H1 (cell line): ENCODE results near the gene MED1. TPM values are rescaled to one million over a fixed set of nuclear protein-coding genes. Genes with fewer than 3 reads are reported as not detected.

Experiments
- CTCF ChIA-PET: fragments of 300-600 bp; sonication (Branson Sonifier 250); formaldehyde crosslinking; loops from one replicate; lab custom pipeline; 2021; ENCODE audit not compliant: partially characterized antibody; lab: Charles Lee
- POLR2A ChIA-PET: fragments of 300-600 bp; sonication (Branson Sonifier 250); formaldehyde crosslinking; loops from one replicate; lab custom pipeline; 2021; ENCODE audit warnings: inconsistent platforms; ENCODE audit not compliant: partially characterized antibody; lab: Charles Lee
- DNase-seq, 2 experiments: peaks; one replicate each; pipeline versions ENCODE4 v3.0.0 to v3.0.0-alpha.2; 2010 to 2022; ENCODE audit warnings: low spot score in 2 of 2, low read depth in 1 of 2, mixed read lengths in 1 of 2
- FAIRE-seq: peaks from 2 replicates; lab custom pipeline; 2011; peaks lifted over from hg19 to GRCh38; lab: Jason Lieb, UNC
- H2AFZ ChIP-seq: 2 replicates; pipeline ENCODE4 v1.8.1; 2012; ENCODE audit warnings: low read length, inconsistent platforms
- H2AK5ac ChIP-seq: 2 replicates; pipeline ENCODE4 v1.6.1; 2013; ENCODE audit warnings: low read depth, low read length
- H2BK120ac ChIP-seq: replicated peaks from 2 replicates; pipeline ENCODE3; 2013; ENCODE audit warnings: low read depth, low read length, inconsistent platforms
- H2BK12ac ChIP-seq: 2 replicates; pipeline ENCODE4 v1.6.1; 2013; ENCODE audit warnings: low read depth, low read length
- H2BK15ac ChIP-seq: 2 replicates; pipeline ENCODE4 v1.6.1; 2013; ENCODE audit warnings: low read length
- H2BK20ac ChIP-seq: 2 replicates; pipeline ENCODE4 v1.6.1; 2013; ENCODE audit warnings: low read length
- H2BK5ac ChIP-seq: 2 replicates; pipeline ENCODE4 v1.6.1; 2013; ENCODE audit warnings: low read depth, low read length
- H3K14ac ChIP-seq: 2 replicates; pipeline ENCODE4 v1.6.1; 2013; ENCODE audit warnings: inconsistent platforms; ENCODE audit not compliant: insufficient read length
- H3K18ac ChIP-seq: 2 replicates; pipeline ENCODE4 v1.6.1; 2013; ENCODE audit warnings: low read length; ENCODE audit errors: extremely low read depth
- H3K23ac ChIP-seq: 2 replicates; pipeline ENCODE4 v1.6.1; 2013; ENCODE audit warnings: inconsistent platforms; ENCODE audit not compliant: insufficient read length
- H3K23me2 ChIP-seq: 2 replicates; pipeline ENCODE4 v1.6.1; 2013; ENCODE audit warnings: low read depth, low read length
- H3K27ac ChIP-seq: 2 replicates; pipeline ENCODE4 v1.6.1; 2011; ENCODE audit warnings: low read depth, low read length, inconsistent platforms
- H3K27me3 ChIP-seq, 4 experiments: replicated peaks in 1 of 4; 1 replicate in 1 of 4; 2 replicates in 3 of 4; pipeline versions ENCODE4 v1.6.1 to v1.8.1; 2011 to 2013; ENCODE audit warnings: low read length in 3 of 4, mild to moderate bottlenecking in 3 of 4, inconsistent platforms in 2 of 4, mixed read lengths in 2 of 4, moderate library complexity in 1 of 4; ENCODE audit not compliant: control insufficient read depth in 3 of 4, insufficient read depth in 3 of 4; ENCODE audit errors: extremely low read depth in 1 of 4
- H3K36me3 ChIP-seq, 4 experiments: 2 replicates each; pipeline versions ENCODE4 v1.6.1 to v1.8.1; 2011 to 2013; ENCODE audit warnings: mild to moderate bottlenecking in 4 of 4, low read length in 3 of 4, moderate library complexity in 2 of 4, control low read depth in 1 of 4, inconsistent platforms in 1 of 4; ENCODE audit not compliant: insufficient read depth in 4 of 4, control insufficient read depth in 2 of 4
- H3K4ac ChIP-seq: replicated peaks from 2 replicates; pipeline ENCODE3; 2013; ENCODE audit warnings: low read length, low read depth, mixed read lengths, inconsistent platforms; ENCODE audit not compliant: insufficient read length
- H3K4me1 ChIP-seq, 4 experiments: replicated peaks in 1 of 4; 1 replicate in 1 of 4; 2 replicates in 3 of 4; pipeline versions ENCODE4 v1.6.1 to v1.8.1; 2011 to 2013; ENCODE audit warnings: low read length in 3 of 4, inconsistent platforms in 2 of 4, mixed read lengths in 1 of 4; ENCODE audit not compliant: insufficient read depth in 4 of 4, control insufficient read depth in 3 of 4
- H3K4me2 ChIP-seq, 2 experiments: 2 replicates each; pipeline versions ENCODE4 v1.6.1 to v1.8.1; 2011 to 2013; ENCODE audit warnings: low read depth in 2 of 2, low read length in 2 of 2, control low read depth in 1 of 2, inconsistent platforms in 1 of 2, mild to moderate bottlenecking in 1 of 2; ENCODE audit not compliant: insufficient read depth in 1 of 2
- H3K4me3 ChIP-seq, 4 experiments: fragments of 200-600, 300-600 bp in 1 of 4; sonication (generic), shearing (Covaris generic), sonication (Bioruptor Twin) in 1 of 4; 2 replicates each; pipeline versions ENCODE4 v1.5.1 to v1.8.1; 2011 to 2016; ENCODE audit warnings: low read length in 4 of 4, low read depth in 3 of 4, control low read depth in 2 of 4, inconsistent platforms in 2 of 4, mild to moderate bottlenecking in 2 of 4, mixed read lengths in 1 of 4, moderate library complexity in 1 of 4; ENCODE audit not compliant: insufficient read depth in 2 of 4; ENCODE audit errors: extremely low read depth in 1 of 4
- H3K56ac ChIP-seq: replicated peaks from 2 replicates; pipeline ENCODE3; 2013; ENCODE audit warnings: low read depth, mild to moderate bottlenecking, mixed read lengths, low read length, inconsistent platforms; ENCODE audit not compliant: insufficient read length
- H3K79me1 ChIP-seq: 2 replicates; pipeline ENCODE4 v1.6.1; 2013; ENCODE audit warnings: low read depth, low read length, control low read depth
- H3K79me2 ChIP-seq, 2 experiments: 2 replicates each; pipeline versions ENCODE4 v1.6.1 to v1.8.1; 2012 to 2013; ENCODE audit warnings: low read length in 2 of 2, mild to moderate bottlenecking in 2 of 2, inconsistent platforms in 1 of 2; ENCODE audit not compliant: insufficient read depth in 2 of 2, control insufficient read depth in 1 of 2
- H3K9ac ChIP-seq, 4 experiments: replicated peaks in 1 of 4; 1 replicate in 1 of 4; 2 replicates in 3 of 4; pipeline versions ENCODE4 v1.6.1 to v1.8.1; 2011 to 2013; ENCODE audit warnings: low read depth in 3 of 4, low read length in 3 of 4, control low read depth in 2 of 4, mild to moderate bottlenecking in 2 of 4, moderate library complexity in 2 of 4, inconsistent platforms in 1 of 4; ENCODE audit errors: extremely low read depth in 1 of 4
- H3K9me3 ChIP-seq, 2 experiments: 2 replicates each; pipeline versions ENCODE4 v1.6.1 to v1.8.1; 2012 to 2013; ENCODE audit warnings: mild to moderate bottlenecking in 2 of 2, moderate library complexity in 2 of 2, control low read depth in 1 of 2, inconsistent platforms in 1 of 2, low read depth in 1 of 2, low read length in 1 of 2, mixed read lengths in 1 of 2; ENCODE audit not compliant: insufficient read depth in 2 of 2
- H4K20me1 ChIP-seq, 2 experiments: replicated peaks in 1 of 2; 2 replicates each; pipeline versions ENCODE3 to v1.8.1; 2011 to 2013; ENCODE audit warnings: inconsistent platforms in 2 of 2, low read length in 2 of 2, mild to moderate bottlenecking in 1 of 2; ENCODE audit not compliant: insufficient read depth in 2 of 2, control insufficient read depth in 1 of 2
- H4K5ac ChIP-seq: 2 replicates; pipeline ENCODE4 v1.6.1; 2013; ENCODE audit warnings: low read length, low read depth, mixed read lengths, inconsistent platforms; ENCODE audit not compliant: insufficient read length
- H4K8ac ChIP-seq: 2 replicates; pipeline ENCODE4 v1.8.0; 2013; ENCODE audit warnings: mild to moderate bottlenecking, moderate library complexity, low read length, inconsistent platforms; ENCODE audit not compliant: insufficient read depth; ENCODE audit errors: extremely low read depth
- H4K91ac ChIP-seq: replicated peaks from 2 replicates; pipeline ENCODE3; 2013; ENCODE audit warnings: low read length, mixed read lengths, inconsistent platforms; ENCODE audit not compliant: insufficient read length
- BRCA1 ChIP-seq: IDR thresholded peaks from 2 replicates; pipeline ENCODE4 v1.6.1; 2012; ENCODE audit warnings: low read depth, low read length, improper control_type of control experiment
- GABPA ChIP-seq: IDR thresholded peaks from 2 replicates; pipeline ENCODE4 v1.6.1; 2011; ENCODE audit warnings: mild to moderate bottlenecking, low read length, moderate library complexity, borderline replicate concordance; ENCODE audit not compliant: insufficient read depth
- JUND ChIP-seq: IDR thresholded peaks from 2 replicates; pipeline ENCODE4 v1.6.1; 2011; ENCODE audit warnings: mild to moderate bottlenecking, improper control_type of control experiment, low read length
- KDM5A ChIP-seq: fragments of 200-600 bp; IDR thresholded peaks from 2 replicates; pipeline ENCODE4 v1.7.1; 2012; ENCODE audit warnings: mild to moderate bottlenecking, low read length, inconsistent platforms, mixed read lengths
- MAFK ChIP-seq: IDR thresholded peaks from 2 replicates; pipeline ENCODE4 v1.6.1; 2012; ENCODE audit warnings: low read depth, mild to moderate bottlenecking, improper control_type of control experiment, low read length
- POU5F1 ChIP-seq: IDR thresholded peaks from 2 replicates; pipeline ENCODE4 v1.6.1; 2011; ENCODE audit warnings: low read depth, mild to moderate bottlenecking, low read length, moderate library complexity
- SIRT6 ChIP-seq: IDR thresholded peaks from one replicate; pipeline ENCODE4 v1.7.1; 2012; ENCODE audit warnings: low read length, inconsistent platforms
- SP1 ChIP-seq: IDR thresholded peaks from 2 replicates; pipeline ENCODE4 v1.6.1; 2011; ENCODE audit warnings: low read depth, low read length
- SUZ12 ChIP-seq: fragments of 200-600 bp; sonication (generic); IDR thresholded peaks from 2 replicates; pipeline ENCODE4 v1.6.1; 2012; ENCODE audit warnings: mild to moderate bottlenecking, inconsistent platforms, low read length, moderate library complexity, mixed read lengths
- TAF7 ChIP-seq: optimal IDR thresholded peaks from 2 replicates; pipeline ENCODE3; 2011; ENCODE audit warnings: low read depth, mild to moderate bottlenecking, inconsistent platforms, low read length, moderate library complexity, borderline replicate concordance
- TCF12 ChIP-seq: IDR thresholded peaks from 2 replicates; pipeline ENCODE4 v1.6.1; 2011; ENCODE audit warnings: low read depth, mild to moderate bottlenecking, low read length
- WGBS, 2 experiments: shearing (Covaris generic) in 1 of 2; methylation state at CpG; one replicate each; pipeline versions ENCODE4 v1.1.6 to v1.1.7; 2013 to 2015; ENCODE audit warnings: low lambda C conversion rate in 2 of 2, mixed read lengths in 2 of 2, inconsistent platforms in 1 of 2, low coverage in 1 of 2, missing lambda C conversion rate in 1 of 2; ENCODE audit not compliant: insufficient replicate concordance in 2 of 2, insufficient coverage in 1 of 2, insufficient read length in 1 of 2; ENCODE audit errors: extremely low coverage in 1 of 2, missing lambda C conversion rate in 1 of 2; 5-methylcytosine and 5-hydroxymethylcytosine counted together
- polyA plus RNA-seq, 7 experiments: library from polyadenylated mRNA; depleted of rRNA in 3 of 7; stranded (reverse) in 5 of 7; unstranded in 2 of 7; fragments of >200 nt in 5 of 7; fragments of 200-250 nt in 2 of 7; gene quantifications; 1 replicate in 5 of 7; 2 replicates in 1 of 7; 4 replicates in 1 of 7; pipeline versions ENCODE4 v1.2.1 to v1.2.3, GENCODE V29; 2011 to 2013; ENCODE audit warnings: missing spikeins in 2 of 7, mixed read lengths in 2 of 7
- total RNA-seq: library from RNA; stranded (reverse); fragmentation: NEBNext Ultra II Directional; extraction: Animal tissue kit (Norgen Biotek cat#: 25700); gene quantifications from 2 replicates; pipeline ENCODE4 v1.2.1, GENCODE V29; 2021
- TF ChIP-seq, protein P1 (sequence below): IDR thresholded peaks from 2 replicates; pipeline ENCODE4 v1.6.1; 2012; ENCODE audit warnings: inconsistent platforms
- TF ChIP-seq, protein P2 (sequence below): IDR thresholded peaks from 2 replicates; pipeline ENCODE4 v1.6.1; 2012; ENCODE audit warnings: low read length, inconsistent platforms

MED1 gene
- total and polyA plus RNA-seq, 2 of the 8 experiments (the other 6 are each of a cell fraction or from before 2014, with no cell fraction given) = 24.7 to 56.5 TPM

DNA sequence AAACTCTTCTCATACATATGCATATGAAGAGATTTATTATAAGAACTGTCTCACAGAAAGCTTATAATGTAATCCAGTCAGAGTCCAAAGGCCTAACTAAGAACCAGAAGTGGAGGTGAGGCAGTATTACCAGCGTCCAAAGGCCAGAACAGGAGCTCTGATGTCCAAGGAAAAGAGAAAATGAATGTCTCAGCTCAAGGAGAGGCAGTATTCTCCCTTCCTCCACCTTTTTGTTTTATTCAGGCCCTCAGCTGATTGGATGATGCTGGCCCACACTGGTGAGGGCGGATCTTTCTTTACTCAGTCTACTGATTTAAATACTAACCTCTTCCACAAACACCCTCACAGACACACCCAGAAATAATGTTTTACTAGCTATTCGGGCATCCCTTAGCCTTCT lies 93.1 kb downstream of the MED1 start:
- H2BK20ac ChIP-seq = no peak overlapping the region
- peaks cover 0 to 2% of the 10 kb centered on the region in 2 experiments for H4K20me1 ChIP-seq
- H3K9me3 ChIP-seq = no peaks in the 10 kb centered on the region
- DNase-seq (no peak), FAIRE-seq (no peak)
- H3K23ac ChIP-seq = no peak overlapping the region
- H3K36me3 ChIP-seq = no peaks in the 10 kb centered on the region
- H3K4me3 ChIP-seq = no peak overlapping the region
- no peak overlapping the region; a peak in 1 of 4 replicates for H3K4me2 ChIP-seq
- WGBS, 2 experiments = 64% methylated on average over 3 of the region's 3 CpGs; no CpG with 5 or more reads in 1 of the 2 experiments
- no peak overlapping the region for H3K9ac ChIP-seq
- no peaks in the 10 kb centered on the region for H3K79me1 ChIP-seq
- no peak overlapping the region for H3K14ac ChIP-seq
- H3K4me1 ChIP-seq = no peaks in the 10 kb centered on the region; a peak in 1 of 7 replicates
- H3K56ac ChIP-seq = no peak overlapping the region
- no peak overlapping the region for H4K8ac ChIP-seq
- no peak overlapping the region for H2BK5ac ChIP-seq
- no peak overlapping the region for H3K4ac ChIP-seq
- no peaks in the 10 kb centered on the region for H3K79me2 ChIP-seq
- H2BK15ac ChIP-seq = no peak overlapping the region
- ChIA-PET POLR2A (interaction anchor here (0.6 kb wide), 1 partner anchor 98 kb away, joined by 3 read pairs; no protein-coding TSS in a partner anchor), CTCF (interaction anchor here (1.0 to 1.2 kb wide), 2 partner anchors 22 to 118 kb away, joined by 3 read pairs; no protein-coding TSS in a partner anchor)
- no peak overlapping the region for H4K5ac ChIP-seq
- no peaks in the 10 kb centered on the region for H3K23me2 ChIP-seq
- no peak overlapping the region for H3K27ac ChIP-seq
- H2AFZ ChIP-seq = no peak overlapping the region
- H2BK120ac ChIP-seq = no peak overlapping the region
- H3K27me3 ChIP-seq = no peaks in the 10 kb centered on the region
- no peak overlapping the region for H4K91ac ChIP-seq
- H2AK5ac ChIP-seq = no peak overlapping the region
- H3K18ac ChIP-seq = no peak overlapping the region
- H2BK12ac ChIP-seq = no peak overlapping the region
- TF ChIP-seq TAF7 = no peak
- no peak for TF ChIP-seq JUND
- no peak for TF ChIP-seq TCF12
- TF ChIP-seq, protein P1, sequence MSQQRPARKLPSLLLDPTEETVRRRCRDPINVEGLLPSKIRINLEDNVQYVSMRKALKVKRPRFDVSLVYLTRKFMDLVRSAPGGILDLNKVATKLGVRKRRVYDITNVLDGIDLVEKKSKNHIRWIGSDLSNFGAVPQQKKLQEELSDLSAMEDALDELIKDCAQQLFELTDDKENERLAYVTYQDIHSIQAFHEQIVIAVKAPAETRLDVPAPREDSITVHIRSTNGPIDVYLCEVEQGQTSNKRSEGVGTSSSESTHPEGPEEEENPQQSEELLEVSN = no peak
- no peak for TF ChIP-seq SP1
- no peak for TF ChIP-seq GABPA
- no peak for TF ChIP-seq POU5F1
- TF ChIP-seq SIRT6 = no peak
- TF ChIP-seq MAFK = no peak
- TF ChIP-seq BRCA1 = no peak
- no peak for TF ChIP-seq SUZ12
- no peak for TF ChIP-seq KDM5A
- TF ChIP-seq, protein P2, sequence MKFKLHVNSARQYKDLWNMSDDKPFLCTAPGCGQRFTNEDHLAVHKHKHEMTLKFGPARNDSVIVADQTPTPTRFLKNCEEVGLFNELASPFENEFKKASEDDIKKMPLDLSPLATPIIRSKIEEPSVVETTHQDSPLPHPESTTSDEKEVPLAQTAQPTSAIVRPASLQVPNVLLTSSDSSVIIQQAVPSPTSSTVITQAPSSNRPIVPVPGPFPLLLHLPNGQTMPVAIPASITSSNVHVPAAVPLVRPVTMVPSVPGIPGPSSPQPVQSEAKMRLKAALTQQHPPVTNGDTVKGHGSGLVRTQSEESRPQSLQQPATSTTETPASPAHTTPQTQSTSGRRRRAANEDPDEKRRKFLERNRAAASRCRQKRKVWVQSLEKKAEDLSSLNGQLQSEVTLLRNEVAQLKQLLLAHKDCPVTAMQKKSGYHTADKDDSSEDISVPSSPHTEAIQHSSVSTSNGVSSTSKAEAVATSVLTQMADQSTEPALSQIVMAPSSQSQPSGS = no peak
